PFSK-1 (cell line): ENCODE results near the gene CFAP251.

Experiments used
- POLR2AphosphoS5 ChIP-seq: IDR thresholded peaks from 2 replicates; pipeline ENCODE4 v1.6.1; 2012; ENCODE audit warnings: low read depth, mild to moderate bottlenecking, control low read depth, low read length, moderate library complexity
- REST ChIP-seq, 2 experiments: IDR thresholded peaks; 2 replicates each; pipeline versions ENCODE4 v1.6.1 to v1.8.0; 2011 to 2012; ENCODE audit warnings: low read depth in 2 of 2, low read length in 2 of 2, control low read depth in 1 of 2, inconsistent platforms in 1 of 2, mild to moderate bottlenecking in 1 of 2, moderate library complexity in 1 of 2; ENCODE audit not compliant: insufficient read depth in 1 of 2
- SIN3A ChIP-seq: IDR thresholded peaks from 2 replicates; pipeline ENCODE4 v1.6.1; 2012; ENCODE audit warnings: mild to moderate bottlenecking, low read length, moderate library complexity, borderline replicate concordance; ENCODE audit not compliant: insufficient read depth
- TAF1 ChIP-seq: IDR thresholded peaks from 2 replicates; pipeline ENCODE4 v1.6.1; 2012; ENCODE audit warnings: low read length, control low read depth, borderline replicate concordance; ENCODE audit not compliant: insufficient read depth

DNA sequence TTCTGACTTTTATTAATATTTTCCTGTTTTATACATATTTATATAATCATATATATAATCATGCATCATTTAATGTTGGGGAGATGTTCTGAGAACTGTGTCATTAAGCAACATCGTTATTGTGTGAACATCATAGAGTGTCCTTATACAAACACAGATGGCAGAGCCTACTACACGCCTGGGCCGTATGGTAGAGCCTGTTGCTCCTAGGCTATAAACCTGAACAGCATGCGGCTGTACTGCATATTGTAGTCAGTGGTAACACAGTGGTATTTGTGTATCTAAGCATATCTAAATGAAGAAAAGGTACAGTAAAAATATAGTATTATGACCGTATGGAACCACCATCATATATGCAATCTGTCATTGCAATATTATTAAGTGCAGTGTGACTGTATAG lies 58.6 kb downstream of the CFAP251 start:
- TF ChIP-seq SIN3A (no peak), POLR2AphosphoS5 (no peak), REST (IDR thresholded peaks at IDR 0.05; ENCODE audit: insufficient read depth in 1 of 2, low read depth in 2 of 2, low read length in 2 of 2) (no peak), TAF1 (no peak)
